Lower leg skin (tissue), 4 donors: ENCODE data around the gene MORC4. TPM values are rescaled to one million over a fixed set of nuclear protein-coding genes. Genes with fewer than 3 reads are reported as not detected.

Source experiments
- DNase-seq, 2 donors: peaks; one replicate each; pipeline ENCODE4 v3.0.0-alpha.2; 2019; ENCODE audit warnings: low spot score in 2 of 2
- H3K4me3 ChIP-seq: fragments of 200-600 bp; sonication (generic); 2 replicates; pipeline ENCODE4 v1.5.1; 2017; ENCODE audit warnings: mild to moderate bottlenecking, low read depth; ENCODE audit not compliant: poor library complexity, severe bottlenecking
- CTCF ChIP-seq, 3 donors: fragments of 450-650 bp; IDR thresholded peaks; one replicate each; pipeline ENCODE4 v1.5.1; 2016; ENCODE audit warnings: antibody characterized with exemption in 3 of 3, mild to moderate bottlenecking in 3 of 3, moderate library complexity in 2 of 3
- POLR2A ChIP-seq, 2 donors: fragments of 450-650 bp; IDR thresholded peaks; one replicate each; pipeline ENCODE4 v1.6.1; 2016 to 2017; ENCODE audit warnings: antibody characterized with exemption in 2 of 2, mild to moderate bottlenecking in 1 of 2, moderate library complexity in 1 of 2
- WGBS, 2 donors: methylation state at CpG; one replicate each; pipeline ENCODE4 v1.1.5; 2018; 5-methylcytosine and 5-hydroxymethylcytosine counted together
- intact Hi-C: fragments of 100-400 bp; cut with DNase I; formaldehyde crosslinking; loops from one replicate; pipeline ENCODE4 v1.15.0; 2023; ENCODE audit warnings: low total_unique reads
- total RNA-seq, 4 donors: library from RNA; depleted of rRNA; stranded (reverse); fragments of >200 nt; gene quantifications; one replicate each; pipeline ENCODE4 v1.1.0, GENCODE V29; 2016

Gene MORC4
- total RNA-seq, 4 donors from 2014 or later, result 19.9 to 27.3 (median 23.7) TPM

- whole genome bisulfite sequencing, 2 donors, result 84 to 88% methylated on average over 1 of the region's 1 CpG
- intact Hi-C loops, result no loop called here
- no peak for TF ChIP-seq CTCF (IDR thresholded peaks at IDR 0.05)
- no peak for TF ChIP-seq POLR2A (IDR thresholded peaks at IDR 0.05)
- no peak overlapping the region for H3K4me3 ChIP-seq
- DNase-seq, result no peak
Observed at GRCh38 chrX:106899841-106900240, 100.2 kb downstream of the MORC4 start.

- DNase-seq, result no peak
- WGBS, 2 donors, result 52 to 71% methylated on average over 2 of the region's 2 CpGs
- TF ChIP-seq CTCF (IDR thresholded peaks at IDR 0.05) (no peak), POLR2A (IDR thresholded peaks at IDR 0.05) (no peak)
- no peak overlapping the region for H3K4me3 ChIP-seq
- intact Hi-C loops, result no loop called here
Observed at GRCh38 chrX:106899276-106899675, 100.7 kb downstream of the MORC4 start.

GRCh38 chrX:106898462-106898861 lies 101.5 kb downstream of the MORC4 start:
- TF ChIP-seq CTCF (IDR thresholded peaks at IDR 0.05), result no peak
- no peak for TF ChIP-seq POLR2A (IDR thresholded peaks at IDR 0.05)
- H3K4me3 ChIP-seq, result no peak overlapping the region
- intact Hi-C loops, result no loop called here
- 36 to 67% methylated on average over 1 of the region's 1 CpG for WGBS, 2 donors
- no peak for DNase-seq

GRCh38 chrX:106897259-106897658 lies 102.8 kb downstream of the MORC4 start:
- TF ChIP-seq CTCF (IDR thresholded peaks at IDR 0.05), result no peak
- TF ChIP-seq POLR2A (IDR thresholded peaks at IDR 0.05), result no peak
- no peak overlapping the region for H3K4me3 ChIP-seq
- intact Hi-C loops, result no loop called here
- no peak for DNase-seq
- WGBS, 2 donors, result 68 to 74% methylated on average over 6 of the region's 6 CpGs

GRCh38 chrX:106894978-106895452 lies 105.0 kb downstream of the MORC4 start:
- TF ChIP-seq CTCF (IDR thresholded peaks at IDR 0.05) (no peak), POLR2A (IDR thresholded peaks at IDR 0.05) (no peak)
- no peak for DNase-seq
- 18 to 33% methylated on average over 2 to 3 of the region's 3 CpGs for WGBS, 2 donors
- intact Hi-C loops, result no loop called here
- no peak overlapping the region for H3K4me3 ChIP-seq

GRCh38 chrX:106894392-106894909 lies 105.6 kb downstream of the MORC4 start:
- TF ChIP-seq CTCF (IDR thresholded peaks at IDR 0.05), result no peak
- no peak for TF ChIP-seq POLR2A (IDR thresholded peaks at IDR 0.05)
- DNase-seq, result no peak
- H3K4me3 ChIP-seq, result no peak overlapping the region
- intact Hi-C loops, result no loop called here
- 12 to 18% methylated on average over 5 to 6 of the region's 6 CpGs for WGBS, 2 donors
